VCaP (cell line): ENCODE results near the gene C10orf95.

ENCODE experiments used
- H3K27ac ChIP-seq: fragments of 450-650 bp; 2 replicates; pipeline ENCODE4 v1.5.1; 2017
- TF ChIP-seq, protein P1 (sequence below): fragments of 450-650 bp; conservative IDR thresholded peaks from 2 replicates; pipeline ENCODE4 v1.5.1; 2017; ENCODE audit warnings: mild to moderate bottlenecking, moderate library complexity

The C10orf95 gene

DNA sequence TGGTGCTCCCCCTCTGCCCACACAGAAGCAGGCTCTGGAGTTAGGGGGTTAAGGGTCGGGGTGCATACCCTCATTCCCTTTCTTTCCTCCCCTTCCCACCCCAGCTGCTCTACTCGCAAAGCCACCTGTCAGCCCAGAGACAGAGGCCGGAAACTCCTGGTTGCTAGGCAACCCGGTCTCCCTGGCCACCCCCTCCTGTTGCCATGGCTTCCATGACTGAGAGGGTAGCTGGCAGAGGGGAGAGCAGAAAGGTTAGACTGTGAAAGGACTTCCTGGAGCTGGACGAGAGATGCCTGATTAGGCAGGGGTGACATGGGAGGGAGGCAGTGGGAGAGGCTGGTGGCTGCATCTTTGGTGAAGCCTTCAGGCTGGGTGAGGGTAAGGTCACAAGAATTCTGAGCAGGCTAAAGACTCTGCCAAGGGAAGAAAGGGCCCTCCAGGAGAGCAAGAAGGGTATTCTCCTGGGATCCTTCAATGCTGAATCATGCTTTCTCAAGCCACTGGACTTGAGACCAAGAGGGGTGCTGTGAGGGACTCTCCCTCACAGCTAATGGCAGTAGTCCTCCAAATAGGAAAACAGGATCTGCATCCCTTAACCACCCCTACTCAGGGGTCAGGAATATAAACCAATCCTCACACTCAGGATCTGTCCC lies 38.2 kb downstream of the C10orf95 start:
- no peak overlapping the region for H3K27ac ChIP-seq
- TF ChIP-seq, protein P1, sequence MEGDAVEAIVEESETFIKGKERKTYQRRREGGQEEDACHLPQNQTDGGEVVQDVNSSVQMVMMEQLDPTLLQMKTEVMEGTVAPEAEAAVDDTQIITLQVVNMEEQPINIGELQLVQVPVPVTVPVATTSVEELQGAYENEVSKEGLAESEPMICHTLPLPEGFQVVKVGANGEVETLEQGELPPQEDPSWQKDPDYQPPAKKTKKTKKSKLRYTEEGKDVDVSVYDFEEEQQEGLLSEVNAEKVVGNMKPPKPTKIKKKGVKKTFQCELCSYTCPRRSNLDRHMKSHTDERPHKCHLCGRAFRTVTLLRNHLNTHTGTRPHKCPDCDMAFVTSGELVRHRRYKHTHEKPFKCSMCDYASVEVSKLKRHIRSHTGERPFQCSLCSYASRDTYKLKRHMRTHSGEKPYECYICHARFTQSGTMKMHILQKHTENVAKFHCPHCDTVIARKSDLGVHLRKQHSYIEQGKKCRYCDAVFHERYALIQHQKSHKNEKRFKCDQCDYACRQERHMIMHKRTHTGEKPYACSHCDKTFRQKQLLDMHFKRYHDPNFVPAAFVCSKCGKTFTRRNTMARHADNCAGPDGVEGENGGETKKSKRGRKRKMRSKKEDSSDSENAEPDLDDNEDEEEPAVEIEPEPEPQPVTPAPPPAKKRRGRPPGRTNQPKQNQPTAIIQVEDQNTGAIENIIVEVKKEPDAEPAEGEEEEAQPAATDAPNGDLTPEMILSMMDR, result no peak

DNA sequence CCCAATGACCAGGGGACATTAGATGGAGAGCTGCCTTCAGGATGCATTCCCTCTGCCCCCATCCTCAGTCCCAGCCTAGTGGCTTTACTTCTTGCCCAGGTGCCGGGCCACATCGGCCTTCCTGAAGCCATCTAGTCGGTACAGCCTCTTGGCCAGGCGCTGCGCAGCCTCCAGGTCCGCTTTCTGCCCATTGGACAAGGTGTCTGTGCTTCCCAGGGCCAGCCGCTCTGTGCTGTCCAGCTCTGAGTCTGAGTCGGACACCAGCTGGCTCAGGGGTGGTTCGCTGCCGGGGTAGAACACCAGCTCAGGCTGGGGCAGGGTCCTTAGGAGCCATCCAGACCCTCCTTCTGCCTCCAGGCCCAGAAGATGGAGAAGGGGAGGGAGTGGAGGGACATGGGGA lies 39.0 kb downstream of the C10orf95 start:
- TF ChIP-seq, protein P1, result no peak
- H3K27ac ChIP-seq, result no peak overlapping the region

DNA sequence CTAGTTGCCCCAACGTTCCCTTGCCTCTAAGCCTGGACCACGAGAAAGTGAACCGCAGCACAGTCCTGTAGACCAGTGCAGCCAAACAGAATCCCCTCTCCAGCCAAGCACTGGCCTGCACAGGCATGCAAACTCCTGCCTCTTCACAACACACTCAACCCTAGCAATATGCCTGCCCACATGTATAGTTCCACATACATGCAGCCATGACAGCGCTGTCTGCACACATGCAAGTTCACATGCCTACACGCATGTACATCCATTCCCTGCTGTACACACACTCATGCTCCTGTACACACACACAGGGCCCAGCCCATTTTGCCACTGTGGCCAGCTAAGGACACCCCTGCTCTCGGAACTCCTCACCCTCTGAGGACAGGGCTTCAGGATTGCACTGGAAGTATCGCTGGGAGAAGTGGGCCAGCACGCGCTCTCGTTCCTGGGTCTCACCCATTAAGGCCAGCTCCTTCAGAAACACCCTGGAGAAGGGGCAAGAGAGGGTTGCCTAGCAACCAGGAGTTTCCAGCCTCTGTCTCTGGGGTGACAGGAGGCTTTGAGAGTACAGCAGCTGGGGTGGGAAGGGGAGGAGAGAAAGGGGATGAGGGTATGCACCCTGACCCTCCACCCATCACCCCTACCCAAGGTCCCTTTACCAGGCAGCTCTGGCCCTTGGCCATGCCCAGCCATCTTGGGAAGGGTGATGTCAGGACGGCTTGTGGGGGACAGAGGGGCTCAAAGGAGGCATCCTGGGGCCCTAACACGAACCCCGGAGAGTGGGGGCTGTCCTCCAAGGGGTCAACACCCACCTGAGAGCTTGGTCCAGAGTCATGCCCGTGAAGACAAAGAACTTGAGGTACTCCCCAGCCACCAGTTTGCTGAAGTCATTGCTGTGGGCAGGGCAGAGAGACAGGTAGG lies 39.7 kb downstream of the C10orf95 start:
- H3K27ac ChIP-seq, result no peak overlapping the region
- TF ChIP-seq, protein P1, result no peak

GRCh38 chr10:102410429-102411073 lies 40.8 kb downstream of the C10orf95 start:
- no peak overlapping the region for H3K27ac ChIP-seq
- TF ChIP-seq, protein P1, result no peak

- H3K27ac ChIP-seq, result peak overlapping the region; percentile 66; the same call in 1 of the 2 replicates
- TF ChIP-seq, protein P1, result no peak
Observed at GRCh38 chr10:102409604-102410428, 41.5 kb downstream of the C10orf95 start.

- peak overlapping the region; percentile 66 for H3K27ac ChIP-seq
- TF ChIP-seq, protein P1, result no peak; the same call in 1 of the 2 replicates
Observed at GRCh38 chr10:102408728-102409603, 42.4 kb downstream of the C10orf95 start.
